GM23338 (cell line): ENCODE data around the gene PTPRH. TPM values are rescaled to one million over a fixed set of nuclear protein-coding genes. Genes with fewer than 3 reads are reported as not detected.

Experiments used
- ATAC-seq: fragments of 200-7000 bp; cut with Tn5 transposase; 3 replicates; pipeline ENCODE4 v1.9.1; 2020
- DNase-seq: peaks from one replicate; pipeline ENCODE4 v3.0.0-alpha.2; 2015; ENCODE audit warnings: low spot score
- H2AFZ ChIP-seq: fragments of 200-600 bp; sonication (generic); 2 replicates; pipeline ENCODE4 v1.8.0; 2016; ENCODE audit warnings: antibody characterized with exemption, mild to moderate bottlenecking, moderate library complexity
- H3F3A ChIP-seq: fragments of 200-600 bp; sonication (generic); replicated peaks from 2 replicates; pipeline ENCODE4 v1.8.0; 2017; ENCODE audit warnings: antibody characterized with exemption, mixed run types, low read depth
- H3K27ac ChIP-seq: fragments of 200-600 bp; sonication (generic); 2 replicates; pipeline ENCODE4 v1.6.1; 2016; ENCODE audit warnings: low read depth
- H3K27me3 ChIP-seq: fragments of 200-600 bp; sonication (generic); 2 replicates; pipeline ENCODE4 v1.8.0; 2016; ENCODE audit warnings: mild to moderate bottlenecking, mixed run types, moderate library complexity; ENCODE audit not compliant: insufficient read depth
- H3K36me3 ChIP-seq: fragments of 200-600 bp; sonication (generic); 2 replicates; pipeline ENCODE4 v1.8.0; 2016; ENCODE audit warnings: mild to moderate bottlenecking; ENCODE audit not compliant: insufficient read depth
- H3K4me1 ChIP-seq: fragments of 200-600 bp; sonication (generic); 2 replicates; pipeline ENCODE4 v1.8.0; 2016; ENCODE audit warnings: mild to moderate bottlenecking, moderate library complexity; ENCODE audit not compliant: insufficient read depth
- H3K4me2 ChIP-seq: fragments of 200-600 bp; sonication (generic); 2 replicates; pipeline ENCODE4 v1.7.1; 2017; ENCODE audit warnings: mixed run types
- H3K4me3 ChIP-seq: fragments of 200-600 bp; sonication (generic); 2 replicates; pipeline ENCODE4 v1.6.1; 2016; ENCODE audit warnings: mixed run types
- H3K79me2 ChIP-seq: fragments of 200-600 bp; sonication (generic); replicated peaks from 2 replicates; pipeline ENCODE4 v1.8.0; 2017; ENCODE audit warnings: mild to moderate bottlenecking; ENCODE audit not compliant: insufficient read depth
- H3K9me2 ChIP-seq: fragments of 200-600 bp; sonication (generic); 2 replicates; pipeline ENCODE4 v1.8.0; 2017; ENCODE audit not compliant: insufficient read depth
- H4K20me1 ChIP-seq: fragments of 200-600 bp; sonication (generic); replicated peaks from 2 replicates; pipeline ENCODE4 v1.8.0; 2017; ENCODE audit warnings: mild to moderate bottlenecking; ENCODE audit not compliant: insufficient read depth
- H3K27ac Mint-ChIP-seq: 2 replicates; pipeline ENCODE4 v1.8.0; 2020; ENCODE audit warnings: inconsistent platforms, mild to moderate bottlenecking, moderate library complexity, mixed read lengths
- H3K27me3 Mint-ChIP-seq: 3 replicates; pipeline ENCODE4 v1.8.0; 2022; ENCODE audit warnings: low read depth, mild to moderate bottlenecking, moderate library complexity, mixed read lengths, inconsistent platforms; ENCODE audit not compliant: insufficient read depth, poor library complexity
- H3K36me3 Mint-ChIP-seq: 3 replicates; pipeline ENCODE4 v1.8.0; 2021; ENCODE audit warnings: low read depth, mild to moderate bottlenecking, inconsistent platforms, moderate library complexity, mixed read lengths
- H3K4me1 Mint-ChIP-seq: 3 replicates; pipeline ENCODE4 v1.8.0; 2020; ENCODE audit warnings: mild to moderate bottlenecking, inconsistent platforms, mixed read lengths
- H3K4me3 Mint-ChIP-seq: 3 replicates; pipeline ENCODE4 v1.8.0; 2021; ENCODE audit warnings: moderate library complexity, mild to moderate bottlenecking, inconsistent platforms, mixed read lengths
- H3K9me3 Mint-ChIP-seq: 3 replicates; pipeline ENCODE4 v1.8.0; 2020; ENCODE audit warnings: moderate library complexity, mild to moderate bottlenecking, inconsistent platforms, mixed read lengths
- ETS1 ChIP-seq: IDR thresholded peaks from 2 replicates; pipeline ENCODE4 v1.6.1; 2016; ENCODE audit warnings: antibody characterized with exemption
- EZH2 ChIP-seq: fragments of 200-600 bp; sonication (generic); IDR thresholded peaks from one replicate; pipeline ENCODE4 v1.8.0; 2017; ENCODE audit warnings: antibody characterized with exemption, mild to moderate bottlenecking, low read depth; ENCODE audit not compliant: unreplicated experiment
- EZH2phosphoT487 ChIP-seq: fragments of 200-600 bp; sonication (generic); IDR thresholded peaks from one replicate; pipeline ENCODE4 v1.8.1; 2018; ENCODE audit warnings: antibody characterized with exemption; ENCODE audit not compliant: unreplicated experiment
- POLR2AphosphoS5 ChIP-seq: IDR thresholded peaks from 2 replicates; pipeline ENCODE4 v1.6.1; 2016; ENCODE audit warnings: antibody characterized with exemption, low read depth
- REST ChIP-seq: IDR thresholded peaks from one replicate; pipeline ENCODE4 v1.6.1; 2018; ENCODE audit warnings: antibody characterized with exemption; ENCODE audit not compliant: unreplicated experiment
- STAT1 ChIP-seq: IDR thresholded peaks from one replicate; pipeline ENCODE4 v1.6.1; 2016; ENCODE audit warnings: antibody characterized with exemption; ENCODE audit not compliant: unreplicated experiment
- ZNF114 ChIP-seq: fragments of 250-450 bp; sonication (Bioruptor Pico); IDR thresholded peaks from 2 replicates; pipeline ENCODE4 v1.5.0; 2020; ENCODE audit warnings: mild to moderate bottlenecking, moderate library complexity
- ZNF462 ChIP-seq: fragments of 250-450 bp; sonication (Bioruptor Pico); IDR thresholded peaks from 2 replicates; pipeline ENCODE4 v1.5.0; 2020; ENCODE audit warnings: mild to moderate bottlenecking, moderate library complexity
- polyA plus RNA-seq: library from polyadenylated mRNA; unstranded; fragments of >200 nt; fragmentation: Nextera tagmentation; extraction: Ambion mirVana; gene quantifications from 2 replicates; pipeline ENCODE4 v1.2.1, GENCODE V29; 2016
- total RNA-seq: library from RNA; depleted of rRNA; stranded (reverse); fragments of >200 nt; shearing (Covaris generic); gene quantifications from 2 replicates; pipeline ENCODE4 v1.2.3, GENCODE V29; 2014

The PTPRH gene
- total and polyA plus RNA-seq, 2 experiments from 2014 or later = 0.16 to 2.1 TPM

- Mint-ChIP-seq H3K36me3 (no peaks in the 10 kb centered on the region; the same call in 2 of the 3 replicates), H3K4me1 (peaks cover 33% of the 10 kb centered on the region), H3K9me3 (peaks cover 12% of the 10 kb centered on the region), H3K4me3 (no peak overlapping the region), H3K27ac (no peak overlapping the region), H3K27me3 (peaks cover 54% of the 10 kb centered on the region)
- TF ChIP-seq REST = no peak
- TF ChIP-seq ETS1 = no peak
- TF ChIP-seq ZNF114 (CRISPR knock-in tag) = no peak
- TF ChIP-seq EZH2phosphoT487 = no peak
- no peak for TF ChIP-seq POLR2AphosphoS5
- TF ChIP-seq ZNF462 (CRISPR knock-in tag) = no peak
- TF ChIP-seq STAT1 = no peak
- no peak for TF ChIP-seq EZH2
- Histone ChIP-seq H3K36me3 (no peaks in the 10 kb centered on the region), H2AFZ (no peak overlapping the region), H3K27ac (no peak overlapping the region), H3K9me2 (0 out of 2 replicates have a peak, but pooled peaks cover 3% of the 10 kb centered on the region), H3K4me1 (peaks cover 12% of the 10 kb centered on the region; the same call in 1 of the 2 replicates), H4K20me1 (no peaks in the 10 kb centered on the region), H3K79me2 (no peaks in the 10 kb centered on the region), H3K27me3 (peaks cover 59% of the 10 kb centered on the region), H3K4me3 (no peak overlapping the region), H3K4me2 (no peak overlapping the region), H3F3A (peaks cover 14% of the 10 kb centered on the region; the same call in 1 of the 2 replicates)
- no peak for DNase-seq
- no peak for ATAC-seq
Measured at GRCh38 chr19:55176076-55176475, 33.2 kb downstream of the PTPRH start.
